ENCODE results near the gene CMTM5. TPM values are rescaled to one million over a fixed set of nuclear protein-coding genes. Genes with fewer than 3 reads are reported as not detected.

Gene CMTM5
- total and polyA plus RNA-seq, 7 experiments from 2014 or later = not detected

DNA sequence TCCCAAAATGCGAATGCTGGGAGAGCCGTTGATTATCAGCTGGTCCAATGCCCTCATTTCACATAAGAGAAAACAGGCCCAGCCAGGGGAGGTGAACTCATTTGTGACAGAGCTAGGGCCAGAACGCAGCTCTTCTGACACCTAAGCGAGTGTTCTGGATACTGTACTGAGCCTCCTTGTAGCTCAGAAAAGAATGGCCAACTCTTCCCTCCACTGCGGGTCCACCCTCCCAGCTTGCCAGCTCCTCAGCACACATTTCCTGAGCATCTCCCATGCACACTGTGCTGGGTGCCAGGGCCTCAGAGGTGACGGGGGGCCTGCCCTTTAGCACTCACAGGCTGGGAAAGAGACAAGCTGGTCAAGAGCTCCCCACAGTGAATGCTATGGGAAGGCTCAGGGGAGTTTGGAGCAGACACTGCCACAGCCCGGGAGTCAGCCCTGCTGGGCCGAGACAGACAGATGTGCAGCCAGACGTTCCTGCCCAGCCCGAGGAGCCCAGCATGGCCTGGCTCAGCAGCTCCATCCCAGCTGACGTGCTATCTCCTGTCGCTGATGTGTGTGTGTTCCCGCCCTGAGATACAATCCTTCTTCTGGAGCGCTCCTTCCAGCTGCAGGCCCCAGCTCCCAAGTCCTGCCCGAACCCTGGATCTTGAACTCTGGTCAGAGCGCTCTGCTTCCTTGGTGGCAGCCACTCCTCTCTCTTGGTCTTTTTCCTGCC is 3.5 kb downstream of the CMTM5 start:
- Histone ChIP-seq H3K4me3 (ENCODE audit: low read length) (no peak overlapping the region), H3K4me1 (ENCODE audit: control insufficient read depth in 2 of 2, insufficient read depth in 2 of 2, low read length in 2 of 2) (no peaks in the 10 kb centered on the region), H3K9me3 (ENCODE audit: control insufficient read depth in 2 of 3, low read length in 3 of 3) (no peaks in the 10 kb centered on the region), H3K36me3 (ENCODE audit: control insufficient read depth in 2 of 3, insufficient read depth in 3 of 3, low read length in 3 of 3) (no peaks in the 10 kb centered on the region), H3K27ac (ENCODE audit: low read depth, low read length) (no peak overlapping the region), H3K27me3 (ENCODE audit: control insufficient read depth in 2 of 2, insufficient read depth in 2 of 2, low read length in 2 of 2) (no peaks in the 10 kb centered on the region)
- Mint-ChIP-seq H3K4me3 (no peak overlapping the region), H3K4me1 (peaks cover 0 to 3% (median 0%) of the 10 kb centered on the region in 7 donors), H3K27me3 (peaks cover 0 to 16% (median 0%) of the 10 kb centered on the region in 5 donors), H3K9me3 (peaks cover 0 to 2% (median 0%) of the 10 kb centered on the region in 11 donors), H3K27ac (no peak overlapping the region), H3K36me3 (no peaks in the 10 kb centered on the region)
- DNase-seq (no peak), ATAC-seq (peak; percentile 5)
- CTCF ChIA-PET = interaction anchor here (0.5 to 3.6 kb wide), 21 partner anchors 10 to 408 kb away, joined by 3 to 55 read pairs (median 4); partner anchors contain the start of gene CEBPE
- POLR2A ChIA-PET = interaction anchor here (0.6 to 1.0 kb wide), 3 partner anchors 53 to 115 kb away, joined by 3 read pairs; no protein-coding TSS in a partner anchor
- intact Hi-C loops (cut with micrococcal nuclease) = loop anchor here (1.0 to 2.0 kb wide), 8 partner anchors 52 to 312 kb away; partner anchors contain the start of gene PABPN1 (in 1 of the 2)

- Histone ChIP-seq H3K36me3 (ENCODE audit: control insufficient read depth in 2 of 3, insufficient read depth in 3 of 3, low read length in 3 of 3) (no peaks in the 10 kb centered on the region), H3K27me3 (ENCODE audit: control insufficient read depth in 2 of 2, insufficient read depth in 2 of 2, low read length in 2 of 2) (no peaks in the 10 kb centered on the region), H3K9me3 (ENCODE audit: control insufficient read depth in 2 of 3, low read length in 3 of 3) (no peaks in the 10 kb centered on the region), H3K4me3 (ENCODE audit: low read length) (no peak overlapping the region), H3K27ac (ENCODE audit: low read depth, low read length) (no peak overlapping the region), H3K4me1 (ENCODE audit: control insufficient read depth in 2 of 2, insufficient read depth in 2 of 2, low read length in 2 of 2) (no peaks in the 10 kb centered on the region)
- no peak for ATAC-seq
- H3K36me3 Mint-ChIP-seq = no peaks in the 10 kb centered on the region
- intact Hi-C loops (cut with micrococcal nuclease) = loop anchor here (1.0 to 2.0 kb wide), 8 partner anchors 53 to 312 kb away; partner anchors contain the start of gene PABPN1 (in 1 of the 2)
- no peak for DNase-seq
- no peak overlapping the region for H3K4me3 Mint-ChIP-seq
- peaks cover 0 to 3% (median 0%) of the 10 kb centered on the region in 11 donors for H3K9me3 Mint-ChIP-seq
- peaks cover 0 to 16% (median 0%) of the 10 kb centered on the region in 5 donors for H3K27me3 Mint-ChIP-seq
- H3K4me1 Mint-ChIP-seq = peaks cover 0 to 3% (median 0%) of the 10 kb centered on the region in 7 donors
- ChIA-PET CTCF (interaction anchor here (0.5 to 3.6 kb wide), 9 partner anchors 10 to 312 kb away, joined by 3 to 55 read pairs (median 9); partner anchors contain the start of gene CEBPE), POLR2A (no interaction called here)
- H3K27ac Mint-ChIP-seq = no peak overlapping the region
Measured at GRCh38 chr14:23380976-23381375, 4.1 kb downstream of the CMTM5 start.

GRCh38 chr14:23381871-23382270 is 5.0 kb downstream of the CMTM5 start:
- Histone ChIP-seq H3K4me1 (ENCODE audit: control insufficient read depth in 2 of 2, insufficient read depth in 2 of 2, low read length in 2 of 2) (no peaks in the 10 kb centered on the region), H3K9me3 (ENCODE audit: control insufficient read depth in 2 of 3, low read length in 3 of 3) (no peaks in the 10 kb centered on the region), H3K4me3 (ENCODE audit: low read length) (no peak overlapping the region), H3K27me3 (ENCODE audit: control insufficient read depth in 2 of 2, insufficient read depth in 2 of 2, low read length in 2 of 2) (no peaks in the 10 kb centered on the region), H3K36me3 (ENCODE audit: control insufficient read depth in 2 of 3, insufficient read depth in 3 of 3, low read length in 3 of 3) (no peaks in the 10 kb centered on the region), H3K27ac (ENCODE audit: low read depth, low read length) (no peak overlapping the region)
- no peak for DNase-seq
- POLR2A ChIA-PET = no interaction called here
- peaks cover 0 to 16% (median 0%) of the 10 kb centered on the region in 5 donors for H3K27me3 Mint-ChIP-seq
- H3K36me3 Mint-ChIP-seq = no peaks in the 10 kb centered on the region
- CTCF ChIA-PET = interaction anchor here (0.9 to 3.2 kb wide), 3 partner anchors 11 to 118 kb away, joined by 3 to 30 read pairs (median 4); no protein-coding TSS in a partner anchor
- ATAC-seq = no peak
- H3K4me3 Mint-ChIP-seq = no peak overlapping the region
- peaks cover 0 to 3% (median 0%) of the 10 kb centered on the region in 11 donors for H3K9me3 Mint-ChIP-seq
- intact Hi-C loops (cut with micrococcal nuclease) = loop anchor here in 1 of 2 donors (2.0 kb wide), 2 partner anchors 61 to 313 kb away; partner anchors contain the start of gene PABPN1
- no peak overlapping the region for H3K27ac Mint-ChIP-seq
- H3K4me1 Mint-ChIP-seq = peaks cover 0 to 3% (median 0%) of the 10 kb centered on the region in 7 donors

GRCh38 chr14:23382276-23382675 is 5.4 kb downstream of the CMTM5 start:
- DNase-seq (no peak), ATAC-seq (no peak)
- no peak overlapping the region for H3K27ac ChIP-seq (ENCODE audit: low read depth, low read length)
- H3K9me3 ChIP-seq (ENCODE audit: control insufficient read depth in 2 of 3, low read length in 3 of 3) = no peaks in the 10 kb centered on the region
- CTCF ChIA-PET = interaction anchor here (0.9 to 1.2 kb wide), 2 partner anchors 11 to 118 kb away, joined by 3 to 4 read pairs; no protein-coding TSS in a partner anchor
- H3K27me3 ChIP-seq (ENCODE audit: control insufficient read depth in 2 of 2, insufficient read depth in 2 of 2, low read length in 2 of 2) = no peaks in the 10 kb centered on the region
- H3K4me1 ChIP-seq (ENCODE audit: control insufficient read depth in 2 of 2, insufficient read depth in 2 of 2, low read length in 2 of 2) = no peaks in the 10 kb centered on the region
- Mint-ChIP-seq H3K4me1 (peaks cover 0 to 3% (median 0%) of the 10 kb centered on the region in 7 donors), H3K9me3 (peaks cover 0 to 3% (median 0%) of the 10 kb centered on the region in 11 donors), H3K27ac (no peak overlapping the region), H3K4me3 (no peak overlapping the region), H3K36me3 (no peaks in the 10 kb centered on the region), H3K27me3 (peaks cover 0 to 16% (median 0%) of the 10 kb centered on the region in 5 donors)
- no peak overlapping the region for H3K4me3 ChIP-seq (ENCODE audit: low read length)
- POLR2A ChIA-PET = no interaction called here
- intact Hi-C loops (cut with micrococcal nuclease) = no loop called here
- no peaks in the 10 kb centered on the region for H3K36me3 ChIP-seq (ENCODE audit: control insufficient read depth in 2 of 3, insufficient read depth in 3 of 3, low read length in 3 of 3)

DNA sequence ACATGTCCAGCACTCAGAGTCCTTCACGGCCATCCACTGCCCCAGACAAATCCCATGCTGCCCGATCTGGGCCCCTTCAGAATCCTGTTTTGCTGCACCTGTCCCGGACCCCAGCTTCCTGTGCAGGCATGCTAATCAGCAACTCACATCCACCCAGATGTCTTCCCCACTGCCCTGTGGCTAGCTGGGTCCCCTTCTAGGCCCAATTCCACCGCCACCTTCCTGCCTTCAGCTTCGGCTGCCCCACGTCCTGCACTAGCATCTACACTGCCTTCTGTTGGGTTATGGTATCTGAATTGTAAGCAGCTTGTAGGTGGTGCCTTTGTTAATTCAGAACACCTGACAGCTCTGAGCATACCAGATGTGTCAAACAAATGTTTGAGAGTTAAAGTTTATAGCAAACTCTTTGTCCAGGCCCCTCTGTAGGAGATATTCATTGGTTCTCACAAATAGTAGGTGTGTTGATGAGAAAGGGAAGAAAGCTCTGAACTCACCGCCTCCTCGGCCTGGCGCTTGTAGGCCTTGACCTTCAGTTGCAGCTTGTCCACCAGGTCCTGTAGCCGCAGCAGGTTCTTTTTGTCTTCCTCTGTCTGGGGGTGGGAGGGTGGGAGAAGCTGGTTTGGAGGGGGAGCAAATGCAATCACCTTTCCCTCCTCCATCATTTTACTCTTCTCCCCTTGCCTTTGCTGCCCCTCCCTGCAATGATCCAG is 6.0 kb downstream of the CMTM5 start:
- ChIA-PET POLR2A (interaction anchor here (0.6 kb wide), 1 partner anchor 118 kb away, joined by 3 read pairs; no protein-coding TSS in a partner anchor), CTCF (interaction anchor here (0.9 to 1.2 kb wide), 2 partner anchors 10 to 119 kb away, joined by 3 to 4 read pairs; no protein-coding TSS in a partner anchor)
- Mint-ChIP-seq H3K36me3 (no peaks in the 10 kb centered on the region), H3K9me3 (peaks cover 0 to 3% (median 0%) of the 10 kb centered on the region in 11 donors), H3K27me3 (peaks cover 0 to 16% (median 0%) of the 10 kb centered on the region in 5 donors), H3K27ac (no peak overlapping the region), H3K4me3 (no peak overlapping the region), H3K4me1 (peaks cover 0 to 3% (median 0%) of the 10 kb centered on the region in 7 donors)
- intact Hi-C loops (cut with micrococcal nuclease) = no loop called here
- Histone ChIP-seq H3K27ac (ENCODE audit: low read depth, low read length) (no peak overlapping the region), H3K4me3 (ENCODE audit: low read length) (no peak overlapping the region), H3K27me3 (ENCODE audit: control insufficient read depth in 2 of 2, insufficient read depth in 2 of 2, low read length in 2 of 2) (no peaks in the 10 kb centered on the region), H3K36me3 (ENCODE audit: control insufficient read depth in 2 of 3, insufficient read depth in 3 of 3, low read length in 3 of 3) (no peaks in the 10 kb centered on the region), H3K9me3 (ENCODE audit: control insufficient read depth in 2 of 3, low read length in 3 of 3) (no peaks in the 10 kb centered on the region), H3K4me1 (ENCODE audit: control insufficient read depth in 2 of 2, insufficient read depth in 2 of 2, low read length in 2 of 2) (no peaks in the 10 kb centered on the region)
- ATAC-seq = no peak
- DNase-seq = no peak

- Mint-ChIP-seq H3K27ac (no peak overlapping the region), H3K9me3 (peaks cover 0 to 3% (median 0%) of the 10 kb centered on the region in 11 donors), H3K4me3 (no peak overlapping the region), H3K4me1 (peaks cover 0 to 3% (median 0%) of the 10 kb centered on the region in 7 donors), H3K36me3 (no peaks in the 10 kb centered on the region), H3K27me3 (peaks cover 0 to 22% (median 0%) of the 10 kb centered on the region in 5 donors)
- intact Hi-C loops (cut with micrococcal nuclease) = no loop called here
- DNase-seq = no peak
- Histone ChIP-seq H3K36me3 (ENCODE audit: control insufficient read depth in 2 of 3, insufficient read depth in 3 of 3, low read length in 3 of 3) (no peaks in the 10 kb centered on the region), H3K4me3 (ENCODE audit: low read length) (no peak overlapping the region), H3K27ac (ENCODE audit: low read depth, low read length) (no peak overlapping the region), H3K4me1 (ENCODE audit: control insufficient read depth in 2 of 2, insufficient read depth in 2 of 2, low read length in 2 of 2) (no peaks in the 10 kb centered on the region), H3K9me3 (ENCODE audit: control insufficient read depth in 2 of 3, low read length in 3 of 3) (no peaks in the 10 kb centered on the region), H3K27me3 (ENCODE audit: control insufficient read depth in 2 of 2, insufficient read depth in 2 of 2, low read length in 2 of 2) (no peaks in the 10 kb centered on the region)
- ChIA-PET POLR2A (no interaction called here), CTCF (interaction anchor here (0.8 to 1.6 kb wide), 3 partner anchors 32 to 119 kb away, joined by 4 read pairs; partner anchors contain the start of gene SLC22A17)
- no peak for ATAC-seq
Measured at GRCh38 chr14:23384364-23385080, 7.7 kb downstream of the CMTM5 start.
